Activated naive CD4-positive, alpha-beta T cell treated with anti-CD3 and anti-CD28 coated beads for 36 hours (primary cell): ENCODE data around the gene CLEC5A. TPM values are rescaled to one million over a fixed set of nuclear protein-coding genes. Genes with fewer than 3 reads are reported as not detected.
"Not testable (repeated sequence)": the region's sequence is repeated elsewhere in the genome, so short reads cannot be mapped to it uniquely, and the experiment has no call there.

Experiments used
- CTCF ChIA-PET: fragments of 350-600 bp; sonication (Branson Sonifier 250); formaldehyde crosslinking; loops from one replicate; lab custom pipeline; 2021; ENCODE audit warnings: antibody characterized with exemption; lab: Charles Lee
- DNase-seq: peaks from one replicate; pipeline ENCODE4 v3.0.0-alpha.2; 2020
- H3K27ac Mint-ChIP-seq: one replicate; pipeline ENCODE4 v1.8.0; 2021; ENCODE audit warnings: mild to moderate bottlenecking, mixed read lengths
- H3K27me3 Mint-ChIP-seq: one replicate; pipeline ENCODE4 v1.8.0; 2021; ENCODE audit warnings: low read depth, mixed read lengths
- H3K36me3 Mint-ChIP-seq: one replicate; pipeline ENCODE4 v1.8.0; 2021; ENCODE audit warnings: low read depth, mixed read lengths
- H3K4me1 Mint-ChIP-seq: one replicate; pipeline ENCODE4 v1.8.0; 2021; ENCODE audit warnings: low read depth, mixed read lengths
- H3K4me3 Mint-ChIP-seq: one replicate; pipeline ENCODE4 v1.8.0; 2021; ENCODE audit warnings: mild to moderate bottlenecking, moderate library complexity, mixed read lengths
- H3K9me3 Mint-ChIP-seq: one replicate; pipeline ENCODE4 v1.8.0; 2021; ENCODE audit warnings: mixed read lengths
- intact Hi-C: fragments of 100-400 bp; cut with micrococcal nuclease; formaldehyde crosslinking; loops from one replicate; pipeline ENCODE4 v1.15.1; 2023
- total RNA-seq, 2 experiments: library from RNA; stranded (reverse); gene quantifications; one replicate each; pipeline ENCODE4 v1.2.3, GENCODE V29; 2021

Gene CLEC5A
- total RNA-seq, 2 experiments from 2014 or later, result not detected

DNA sequence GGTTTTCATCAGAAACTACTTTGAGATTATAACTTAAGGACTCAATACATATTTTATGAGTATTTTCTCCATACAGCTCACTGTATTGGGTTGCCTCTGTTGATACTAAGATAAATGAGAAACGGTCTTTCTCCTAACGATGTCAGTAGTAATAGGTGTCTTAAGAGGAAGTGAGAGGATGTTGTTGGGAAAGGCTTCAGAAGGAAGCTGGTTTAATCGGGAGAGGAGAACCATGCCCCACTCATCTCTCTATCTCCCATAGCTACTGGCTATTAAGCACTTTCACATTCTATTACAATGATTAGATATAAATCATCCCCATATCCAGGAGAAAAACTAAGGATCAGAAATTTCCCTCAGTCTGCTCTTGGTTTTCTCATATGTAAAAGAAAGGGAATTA is 2.0 kb downstream of the CLEC5A start:
- Mint-ChIP-seq H3K36me3 (peaks cover 4% of the 10 kb centered on the region), H3K4me3 (no peak overlapping the region), H3K27ac (no peak overlapping the region), H3K4me1 (peaks cover 8% of the 10 kb centered on the region), H3K9me3 (peaks cover 15% of the 10 kb centered on the region), H3K27me3 (peaks cover 2% of the 10 kb centered on the region)
- intact Hi-C loops, result no loop called here
- CTCF ChIA-PET, result interaction anchor here (1.5 kb wide), 1 partner anchor 30 kb away, joined by 3 read pairs; no protein-coding TSS in a partner anchor
- DNase-seq, result no peak

DNA sequence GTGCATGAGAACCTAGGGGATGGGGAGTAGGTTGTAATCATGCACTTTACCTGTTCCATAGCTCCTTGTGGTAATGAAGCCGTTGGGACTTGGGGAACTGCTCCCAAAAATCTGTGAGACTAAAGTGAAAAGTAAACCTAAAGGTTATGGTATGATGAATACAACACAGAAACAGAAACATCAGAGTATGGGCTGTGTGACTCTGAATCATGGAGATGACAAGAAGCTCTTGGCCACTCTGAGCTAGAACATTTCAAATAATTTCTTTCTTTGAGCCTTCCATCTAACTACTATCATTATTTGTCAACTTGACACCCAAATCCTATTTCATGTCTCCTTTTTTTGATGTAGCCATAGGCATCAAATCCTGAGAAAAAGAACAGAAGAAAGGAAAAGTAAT is 2.9 kb downstream of the CLEC5A start:
- Mint-ChIP-seq H3K27ac (no peak overlapping the region), H3K4me1 (peaks cover 8% of the 10 kb centered on the region), H3K4me3 (no peak overlapping the region), H3K36me3 (peaks cover 4% of the 10 kb centered on the region), H3K27me3 (peaks cover 2% of the 10 kb centered on the region), H3K9me3 (peaks cover 18% of the 10 kb centered on the region)
- DNase-seq, result no peak
- CTCF ChIA-PET, result no interaction called here
- intact Hi-C loops, result no loop called here

DNA sequence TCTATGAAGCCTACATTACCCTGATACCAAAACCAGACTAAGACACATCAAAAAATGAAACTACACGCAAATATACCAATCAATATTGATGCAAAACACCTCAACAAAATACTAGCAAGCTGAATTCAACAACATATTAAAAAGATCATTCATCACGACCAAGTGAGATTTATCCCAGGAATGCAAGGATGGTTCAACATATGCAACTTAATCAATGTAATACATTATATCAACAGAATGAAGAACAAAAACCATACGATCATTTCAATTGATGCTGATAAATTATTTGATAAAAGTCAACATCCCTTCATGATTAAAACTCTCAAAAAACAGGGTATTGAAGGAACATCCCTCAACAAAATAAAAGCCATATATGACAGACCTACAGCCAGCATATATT is 5.7 kb downstream of the CLEC5A start:
- Mint-ChIP-seq H3K9me3 (peaks cover 18% of the 10 kb centered on the region), H3K27me3 (no peaks in the 10 kb centered on the region), H3K4me1 (peaks cover 8% of the 10 kb centered on the region), H3K27ac (no peak overlapping the region), H3K4me3 (no peak overlapping the region), H3K36me3 (peaks cover 4% of the 10 kb centered on the region)
- CTCF ChIA-PET, result no interaction called here
- DNase-seq, result no peak
- intact Hi-C loops, result no loop called here

DNA sequence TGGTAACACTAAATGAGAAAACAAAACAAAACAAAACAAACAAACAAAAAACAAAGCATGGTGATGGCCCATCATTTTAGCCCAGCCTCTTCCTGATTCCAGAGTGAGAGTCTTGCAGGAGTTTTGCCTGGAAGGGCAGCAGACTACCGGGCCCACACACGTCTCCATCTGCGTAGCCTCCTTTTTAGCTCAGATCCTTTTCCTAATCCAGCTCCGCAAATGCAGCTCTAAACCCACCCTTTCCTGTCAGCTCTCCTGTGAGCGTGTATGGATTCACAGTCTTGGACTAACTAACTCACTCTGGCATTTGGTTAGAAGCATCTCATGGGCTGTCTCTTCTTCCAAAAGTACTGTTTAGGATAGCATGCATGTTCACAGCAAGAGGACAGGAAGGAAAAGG is 16.6 kb downstream of the CLEC5A start:
- intact Hi-C loops, result no loop called here
- peaks cover 2% of the 10 kb centered on the region for H3K9me3 Mint-ChIP-seq
- H3K4me1 Mint-ChIP-seq, result no peaks in the 10 kb centered on the region

DNA sequence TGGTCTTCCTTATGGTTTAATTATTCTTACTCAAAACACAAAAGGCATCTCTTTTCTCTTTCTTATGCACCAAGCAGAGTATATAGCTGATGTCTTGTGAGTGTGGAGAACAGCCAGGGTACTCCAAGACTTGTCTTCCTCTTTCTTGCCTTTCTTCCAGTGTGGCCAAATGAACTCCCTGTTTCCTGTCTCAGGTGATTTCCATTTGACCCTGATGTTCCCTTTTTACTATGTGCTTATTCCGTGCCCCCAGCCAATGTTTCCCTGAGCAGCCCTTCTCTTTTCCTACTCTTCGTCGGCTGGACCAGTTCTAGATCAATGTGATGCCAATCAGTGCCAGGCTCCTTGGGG is 18.0 kb downstream of the CLEC5A start:
- Mint-ChIP-seq H3K4me3 (no peak overlapping the region), H3K4me1 (no peaks in the 10 kb centered on the region), H3K27me3 (no peaks in the 10 kb centered on the region), H3K9me3 (peaks cover 2% of the 10 kb centered on the region), H3K27ac (no peak overlapping the region), H3K36me3 (no peaks in the 10 kb centered on the region)
- intact Hi-C loops, result no loop called here
- CTCF ChIA-PET, result no interaction called here
- no peak for DNase-seq

More for the DNA sequence above, 16.6 kb downstream of the CLEC5A start:
- Mint-ChIP-seq H3K4me3 (no peak overlapping the region), H3K36me3 (no peaks in the 10 kb centered on the region), H3K27ac (no peak overlapping the region), H3K27me3 (no peaks in the 10 kb centered on the region)
- DNase-seq, result no peak
- CTCF ChIA-PET, result no interaction called here

DNA sequence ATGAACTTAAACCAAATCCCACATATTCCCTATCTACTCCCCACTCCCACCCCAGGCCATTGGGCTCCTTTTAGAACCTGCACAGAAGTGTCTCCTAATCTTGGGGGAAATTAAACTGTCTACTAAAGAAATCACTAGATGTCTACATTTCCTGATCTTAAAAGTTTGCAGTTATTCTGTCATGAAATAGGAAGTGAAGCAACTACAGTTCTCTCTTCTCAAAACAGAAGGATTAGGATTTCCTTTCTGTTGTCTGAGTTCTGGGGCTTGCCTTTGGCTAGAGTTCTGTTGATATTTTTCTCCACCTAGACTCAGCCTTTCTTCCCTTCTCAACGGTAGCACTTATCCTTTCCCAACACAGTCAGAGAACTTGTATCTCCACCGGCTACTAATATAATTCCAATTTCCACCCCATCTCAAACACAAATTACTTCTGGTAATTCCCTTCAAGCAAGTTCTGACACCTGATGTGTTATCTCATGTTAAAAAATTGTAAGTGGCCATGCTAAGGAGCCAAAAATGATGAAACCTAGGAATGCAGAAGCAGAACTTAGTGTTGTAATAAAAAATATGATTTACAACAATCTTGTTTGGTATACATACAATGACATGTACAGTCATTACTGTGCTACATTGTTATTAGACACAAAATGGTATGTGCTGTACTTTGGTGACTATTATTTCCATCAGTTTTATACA is 18.5 kb downstream of the CLEC5A start:
- Mint-ChIP-seq H3K36me3 (no peaks in the 10 kb centered on the region), H3K27me3 (no peaks in the 10 kb centered on the region), H3K4me1 (no peaks in the 10 kb centered on the region), H3K27ac (no peak overlapping the region), H3K9me3 (peaks cover 2% of the 10 kb centered on the region), H3K4me3 (no peak overlapping the region)
- intact Hi-C loops, result no loop called here
- CTCF ChIA-PET, result no interaction called here
- no peak for DNase-seq

DNA sequence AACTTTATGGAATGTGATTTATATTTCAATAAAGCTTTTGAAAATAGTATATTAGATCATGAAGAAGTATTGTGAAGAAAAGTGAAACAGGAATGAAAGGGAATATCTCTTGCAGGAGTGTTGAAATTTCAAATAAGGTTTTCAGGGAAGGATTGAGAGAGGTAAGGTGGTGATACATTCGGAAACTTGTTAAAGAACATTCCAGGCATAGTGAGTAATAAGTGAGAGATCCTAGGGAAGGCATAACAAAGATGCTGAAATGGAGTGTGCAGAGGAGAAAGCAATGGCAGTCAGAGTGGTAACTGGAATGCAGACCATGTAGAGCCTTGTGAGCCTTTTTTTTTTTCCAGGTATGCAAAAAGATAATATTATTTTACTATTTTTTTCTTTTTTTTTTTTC is 26.5 kb downstream of the CLEC5A start:
- H3K4me3 Mint-ChIP-seq, result no peak overlapping the region
- no peak for DNase-seq
- H3K4me1 Mint-ChIP-seq, result no peaks in the 10 kb centered on the region
- H3K36me3 Mint-ChIP-seq, result no peaks in the 10 kb centered on the region
- no peak overlapping the region for H3K27ac Mint-ChIP-seq
- CTCF ChIA-PET, result no interaction called here
- no peaks in the 10 kb centered on the region for H3K9me3 Mint-ChIP-seq
- H3K27me3 Mint-ChIP-seq, result no peaks in the 10 kb centered on the region
- intact Hi-C loops, result no loop called here

DNA sequence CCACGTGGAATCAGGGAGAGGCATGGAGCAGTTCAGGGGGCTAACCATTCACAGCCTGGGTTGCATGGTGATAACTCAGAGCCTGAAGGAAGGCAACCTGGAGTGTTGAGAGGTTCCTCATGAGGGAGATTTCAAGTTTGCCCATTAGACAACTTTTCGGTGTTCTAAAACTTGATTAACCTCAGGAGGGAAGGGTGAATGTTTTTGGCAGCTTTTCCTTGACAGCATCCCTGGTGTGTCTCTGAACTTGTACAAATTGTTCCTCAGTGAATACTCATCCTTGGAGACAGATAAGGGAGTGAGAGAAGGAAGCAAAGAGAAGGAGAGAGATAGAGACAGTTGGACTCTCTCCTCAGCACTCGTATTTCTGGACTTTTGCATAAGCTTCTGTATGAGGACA is 30.7 kb downstream of the CLEC5A start, which contains the start of gene OR9A4:
OR9A4 (plus strand) TSS at position 301 of the 400 bp plus-strand sequence. CDS start 2,477 bp downstream, outside the sequence.
- CTCF ChIA-PET, result no interaction called here
- H3K27me3 Mint-ChIP-seq, result no peaks in the 10 kb centered on the region
- H3K27ac Mint-ChIP-seq, result no peak within 1 kb of the TSS
- H3K4me1 Mint-ChIP-seq, result no peaks in the 10 kb centered on the region
- H3K36me3 Mint-ChIP-seq, result no peaks in the 10 kb centered on the region
- H3K4me3 Mint-ChIP-seq, result no peak within 1 kb of the TSS
- DNase-seq, result no peak
- no peaks in the 10 kb centered on the region for H3K9me3 Mint-ChIP-seq
- intact Hi-C loops, result no loop called here

DNA sequence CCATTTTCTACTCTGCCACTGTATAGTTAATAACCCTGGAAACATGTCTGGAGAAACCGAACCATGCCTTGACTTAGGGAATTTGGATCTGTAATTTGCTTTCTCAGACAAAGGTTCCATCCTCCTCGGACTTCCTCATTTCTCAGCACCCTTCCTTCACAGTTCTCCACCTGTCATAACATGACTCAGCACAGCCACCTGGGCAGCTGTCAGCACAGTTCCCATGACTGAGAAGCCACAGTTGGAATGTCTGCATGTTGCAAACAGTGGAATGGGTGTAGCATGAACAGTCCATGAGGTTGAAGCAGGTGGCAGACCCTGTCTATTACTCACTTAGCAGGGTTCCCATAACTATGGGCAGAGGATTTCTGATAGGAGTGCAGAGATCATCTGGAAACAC is 31.2 kb downstream of the CLEC5A start:
- H3K9me3 Mint-ChIP-seq, result no peaks in the 10 kb centered on the region
- H3K27ac Mint-ChIP-seq, result no peak overlapping the region
- H3K36me3 Mint-ChIP-seq, result no peaks in the 10 kb centered on the region
- intact Hi-C loops, result no loop called here
- CTCF ChIA-PET, result no interaction called here
- H3K4me3 Mint-ChIP-seq, result no peak overlapping the region
- DNase-seq, result no peak
- no peaks in the 10 kb centered on the region for H3K4me1 Mint-ChIP-seq
- no peaks in the 10 kb centered on the region for H3K27me3 Mint-ChIP-seq

DNA sequence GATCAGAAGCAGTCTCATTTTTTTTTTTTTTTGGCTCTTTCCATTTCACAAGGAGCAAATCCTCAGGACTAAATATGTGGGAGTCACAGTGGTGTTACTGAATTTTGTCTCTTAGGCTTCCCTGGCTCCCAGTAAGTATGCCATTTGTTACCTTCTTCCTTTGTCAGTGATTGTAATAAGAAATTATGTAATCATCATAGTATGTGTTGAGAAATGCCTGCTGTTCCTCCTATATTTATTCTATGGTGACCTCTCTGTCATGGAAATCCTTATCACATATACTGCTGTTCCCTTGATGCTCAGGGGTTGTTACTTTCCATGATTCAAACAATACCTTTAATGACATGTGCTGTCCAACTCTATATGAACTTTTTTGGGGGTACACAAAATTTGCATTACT is 35.4 kb downstream of the CLEC5A start:
- Mint-ChIP-seq H3K4me3 (no peak overlapping the region), H3K27ac (no peak overlapping the region)

DNA sequence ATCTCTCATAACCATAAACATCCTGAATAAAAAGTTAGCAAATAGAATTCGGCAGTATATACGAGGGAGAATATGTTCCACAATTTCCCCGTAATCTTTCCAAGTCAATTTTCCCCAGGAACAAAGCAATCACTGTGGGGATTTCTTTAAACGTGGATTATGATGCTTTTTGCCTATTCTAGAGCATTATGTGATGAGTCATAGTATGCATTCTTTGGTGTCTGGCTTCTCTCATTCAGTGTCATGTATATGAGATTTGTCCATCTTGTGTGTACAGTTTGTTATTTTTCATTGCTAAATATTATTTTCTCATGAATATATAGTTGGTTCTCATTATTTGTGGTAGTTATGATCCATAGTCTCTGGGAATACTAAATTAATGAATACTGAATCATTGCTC is 40.5 kb downstream of the CLEC5A start:
- CTCF ChIA-PET, result no interaction called here

More for the DNA sequence above, 35.4 kb downstream of the CLEC5A start:
- no peak for DNase-seq
- Mint-ChIP-seq H3K9me3 (no peaks in the 10 kb centered on the region), H3K4me1 (no peaks in the 10 kb centered on the region), H3K27me3 (peaks cover 5% of the 10 kb centered on the region), H3K36me3 (no peaks in the 10 kb centered on the region)
- intact Hi-C loops, result no loop called here
- CTCF ChIA-PET, result no interaction called here

DNA sequence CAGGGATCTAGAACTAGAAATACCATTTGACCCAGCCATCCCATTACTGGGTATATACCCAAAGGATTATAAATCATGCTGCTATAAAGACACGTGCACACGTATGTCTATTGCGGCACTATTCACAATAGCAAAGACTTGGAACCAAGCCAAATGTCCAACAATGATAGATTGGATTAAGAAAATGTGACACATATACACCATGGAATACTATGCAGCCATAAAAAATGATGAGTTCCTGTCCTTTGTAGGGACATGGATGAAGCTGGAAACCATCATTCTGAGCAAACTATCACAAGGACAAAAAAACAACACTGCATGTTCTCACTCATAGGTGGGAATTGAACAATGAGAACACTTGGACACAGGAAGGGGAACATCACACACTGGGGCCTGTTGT is 47.4 kb downstream of the CLEC5A start:
- H3K36me3 Mint-ChIP-seq, intact Hi-C loops, H3K27me3 Mint-ChIP-seq, H3K27ac Mint-ChIP-seq, H3K4me3 Mint-ChIP-seq, DNase-seq, H3K4me1 Mint-ChIP-seq, H3K9me3 Mint-ChIP-seq, CTCF ChIA-PET: not testable (repeated sequence)

More for the DNA sequence above, 40.5 kb downstream of the CLEC5A start:
- intact Hi-C loops, result no loop called here
- Mint-ChIP-seq H3K4me3 (no peak overlapping the region), H3K36me3 (no peaks in the 10 kb centered on the region), H3K27ac (no peak overlapping the region), H3K9me3 (no peaks in the 10 kb centered on the region), H3K27me3 (peaks cover 6% of the 10 kb centered on the region), H3K4me1 (no peaks in the 10 kb centered on the region)
- no peak for DNase-seq

DNA sequence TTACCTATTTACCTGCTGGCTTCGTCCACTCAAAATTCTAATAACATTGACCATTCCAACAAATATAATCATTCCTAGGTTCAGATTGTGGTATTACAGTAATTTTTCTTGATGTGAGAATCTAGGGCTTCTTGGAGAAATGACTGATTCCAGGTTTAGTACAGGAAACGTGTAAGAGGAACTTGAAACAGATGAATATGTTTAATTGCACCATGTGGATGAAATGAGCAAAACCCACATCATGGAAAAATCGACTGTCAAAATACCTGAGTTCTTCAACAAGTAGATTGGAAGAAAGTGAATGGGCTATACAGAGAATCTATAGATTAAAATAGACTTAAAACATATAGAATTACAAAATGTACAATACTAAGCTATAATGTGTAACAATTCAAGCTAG is 55.4 kb downstream of the CLEC5A start:
- no peaks in the 10 kb centered on the region for H3K4me1 Mint-ChIP-seq
- peaks cover 4% of the 10 kb centered on the region for H3K27me3 Mint-ChIP-seq
- H3K9me3 Mint-ChIP-seq, result no peaks in the 10 kb centered on the region
- H3K4me3 Mint-ChIP-seq, result no peak overlapping the region
- H3K27ac Mint-ChIP-seq, result no peak overlapping the region
- DNase-seq, result no peak
- intact Hi-C loops, result no loop called here
- H3K36me3 Mint-ChIP-seq, result no peaks in the 10 kb centered on the region
- CTCF ChIA-PET, result no interaction called here
